Fibroblast of pulmonary artery (primary cell): ENCODE measurements around the gene PHF21B.
"Not testable (repeated sequence)": the region's sequence is repeated elsewhere in the genome, so short reads cannot be mapped to it uniquely, and the experiment has no call there.

Experiments used
- DNase-seq: peaks from one replicate; pipeline ENCODE4 v3.0.0-alpha.2; 2010; ENCODE audit warnings: low read depth
- H3K4me3 ChIP-seq: replicated peaks from 2 replicates; pipeline ENCODE4 v1.5.1; 2011; ENCODE audit warnings: low read depth, mild to moderate bottlenecking, control low read depth, low read length, moderate library complexity
- TF ChIP-seq, protein P1 (sequence below): IDR thresholded peaks from 2 replicates; pipeline ENCODE4 v1.5.1; 2011; ENCODE audit warnings: mild to moderate bottlenecking, control low read depth, low read length, inconsistent platforms; ENCODE audit errors: missing control alignments

The PHF21B gene

DNA sequence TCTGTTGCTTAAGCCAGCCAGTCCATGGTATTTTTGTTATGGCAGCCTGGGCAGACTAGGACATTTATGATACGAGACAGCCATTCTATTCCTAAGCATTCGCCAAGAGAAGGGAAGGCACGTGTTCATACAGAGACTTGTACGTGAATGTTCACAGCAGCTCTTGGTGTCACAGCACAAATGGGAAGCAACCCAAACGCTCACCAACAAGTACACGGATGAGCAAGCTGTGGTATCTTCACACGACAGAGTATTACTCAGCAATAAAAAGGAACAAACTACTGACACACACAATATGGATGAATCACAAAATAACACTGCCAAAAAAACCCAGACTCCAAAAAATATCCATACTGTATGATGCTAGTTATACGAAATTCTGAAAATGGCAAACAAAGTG is 85.1 kb downstream of the PHF21B start:
- no peak for DNase-seq

DNA sequence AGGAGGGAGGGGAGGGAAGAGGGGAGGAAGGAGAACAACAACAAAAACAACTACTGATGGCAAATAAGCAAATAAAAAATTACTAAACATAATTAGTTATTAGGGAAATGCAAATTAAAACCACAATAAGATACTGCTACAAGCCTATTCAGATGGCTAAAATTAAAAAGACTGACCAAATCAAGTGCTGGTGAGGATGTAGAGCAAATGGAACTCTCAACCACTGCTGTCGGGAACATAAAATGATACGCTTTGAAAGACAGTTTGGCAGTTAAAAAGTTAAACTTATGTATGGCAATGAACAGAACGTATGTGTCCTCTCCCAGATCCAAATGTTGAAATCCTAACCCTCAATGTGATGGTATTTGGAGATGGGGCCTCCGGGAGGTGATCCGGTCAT is 85.7 kb downstream of the PHF21B start:
- DNase-seq, result no peak
- H3K4me3 ChIP-seq, result no peak overlapping the region
- TF ChIP-seq, protein P1, sequence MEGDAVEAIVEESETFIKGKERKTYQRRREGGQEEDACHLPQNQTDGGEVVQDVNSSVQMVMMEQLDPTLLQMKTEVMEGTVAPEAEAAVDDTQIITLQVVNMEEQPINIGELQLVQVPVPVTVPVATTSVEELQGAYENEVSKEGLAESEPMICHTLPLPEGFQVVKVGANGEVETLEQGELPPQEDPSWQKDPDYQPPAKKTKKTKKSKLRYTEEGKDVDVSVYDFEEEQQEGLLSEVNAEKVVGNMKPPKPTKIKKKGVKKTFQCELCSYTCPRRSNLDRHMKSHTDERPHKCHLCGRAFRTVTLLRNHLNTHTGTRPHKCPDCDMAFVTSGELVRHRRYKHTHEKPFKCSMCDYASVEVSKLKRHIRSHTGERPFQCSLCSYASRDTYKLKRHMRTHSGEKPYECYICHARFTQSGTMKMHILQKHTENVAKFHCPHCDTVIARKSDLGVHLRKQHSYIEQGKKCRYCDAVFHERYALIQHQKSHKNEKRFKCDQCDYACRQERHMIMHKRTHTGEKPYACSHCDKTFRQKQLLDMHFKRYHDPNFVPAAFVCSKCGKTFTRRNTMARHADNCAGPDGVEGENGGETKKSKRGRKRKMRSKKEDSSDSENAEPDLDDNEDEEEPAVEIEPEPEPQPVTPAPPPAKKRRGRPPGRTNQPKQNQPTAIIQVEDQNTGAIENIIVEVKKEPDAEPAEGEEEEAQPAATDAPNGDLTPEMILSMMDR, result no peak

More for the DNA sequence above, 85.1 kb downstream of the PHF21B start:
- H3K4me3 ChIP-seq, result no peak overlapping the region
- TF ChIP-seq, protein P1, result no peak

DNA sequence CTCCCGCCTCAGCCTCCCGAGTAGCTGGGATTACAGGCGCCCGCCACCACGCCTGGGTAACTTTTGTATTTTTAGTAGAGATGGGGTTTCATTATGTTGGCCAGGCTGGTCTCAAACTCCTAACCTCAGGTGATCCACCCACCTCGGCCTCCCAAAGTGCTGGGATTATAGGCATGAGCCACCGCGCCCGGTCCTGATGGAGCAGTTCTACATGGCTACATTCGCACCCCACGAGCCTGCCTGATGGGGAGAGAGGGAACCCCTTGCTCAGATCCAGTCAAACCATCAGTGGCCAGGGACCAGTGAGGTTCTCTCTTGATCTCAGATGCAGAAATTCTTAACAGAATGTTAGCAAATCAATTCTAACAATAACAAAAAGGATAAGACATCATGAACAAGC is 88.0 kb downstream of the PHF21B start:
- H3K4me3 ChIP-seq, DNase-seq: not testable (repeated sequence)

DNA sequence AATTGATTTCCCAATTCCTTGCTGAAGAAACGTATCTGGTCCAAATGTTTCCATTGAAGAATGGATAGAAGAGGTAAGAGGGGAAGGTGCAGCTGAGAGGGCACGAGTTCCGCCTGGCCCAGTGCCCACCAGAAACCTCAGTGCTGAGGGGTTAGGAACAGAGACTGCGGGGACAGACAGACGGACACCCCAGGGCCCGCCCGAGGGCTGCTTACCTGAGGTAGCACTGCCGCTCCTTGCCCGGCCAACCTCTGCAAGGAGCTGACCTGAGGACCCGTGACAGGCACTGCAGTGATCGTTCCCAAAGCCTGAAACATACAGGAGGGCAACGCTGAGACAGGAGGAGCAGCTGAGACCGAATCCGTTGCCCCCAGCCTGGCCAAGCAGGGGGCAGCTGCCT is 89.6 kb downstream of the PHF21B start:
- no peak for DNase-seq
- TF ChIP-seq, protein P1, result no peak
- no peak overlapping the region for H3K4me3 ChIP-seq

DNA sequence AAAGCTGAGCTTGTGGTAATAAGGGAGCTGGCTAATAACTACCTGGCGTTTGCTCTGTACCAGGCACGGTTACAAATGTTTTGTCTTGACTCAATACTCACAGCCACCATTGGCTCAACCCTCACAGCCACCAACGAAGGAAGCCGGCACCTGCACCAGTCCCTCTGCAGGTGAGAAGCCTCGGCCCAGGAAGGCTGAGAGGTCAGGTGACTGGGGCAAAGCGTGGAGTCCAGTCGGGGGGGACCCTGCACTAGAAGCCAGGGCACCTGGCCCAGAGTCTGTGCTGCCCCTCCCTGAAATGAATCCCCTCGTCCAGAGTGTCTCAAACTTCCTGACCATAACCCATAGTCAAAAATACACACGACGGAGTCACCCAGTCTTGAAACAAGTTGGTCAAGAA is 90.1 kb downstream of the PHF21B start:
- TF ChIP-seq, protein P1, result no peak
- H3K4me3 ChIP-seq, result no peak overlapping the region
- no peak for DNase-seq

DNA sequence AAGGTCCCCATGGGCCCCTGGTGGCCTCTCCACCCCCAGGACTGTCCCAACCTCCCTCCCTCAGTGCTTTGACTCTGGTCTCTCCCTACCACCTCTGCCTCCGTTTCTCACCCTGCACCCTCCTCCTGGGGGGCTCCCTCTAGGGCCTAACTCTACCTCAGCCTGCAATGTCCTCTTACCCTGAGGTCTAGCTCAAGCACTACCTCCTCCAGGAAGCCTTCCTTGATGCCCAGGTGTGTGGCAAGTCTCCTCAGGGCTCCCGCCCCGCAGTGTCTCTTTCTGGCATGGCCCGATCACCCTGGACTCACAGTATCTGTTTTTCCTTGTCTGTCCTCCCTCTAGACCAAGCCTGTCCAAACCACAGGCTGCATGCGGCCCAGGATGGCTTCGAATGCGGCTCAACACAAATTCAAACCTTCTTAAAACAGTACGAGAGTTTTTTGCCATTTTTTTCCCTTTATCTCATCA is 90.8 kb downstream of the PHF21B start:
- H3K4me3 ChIP-seq, result no peak overlapping the region
- TF ChIP-seq, protein P1, result no peak
- no peak for DNase-seq

DNA sequence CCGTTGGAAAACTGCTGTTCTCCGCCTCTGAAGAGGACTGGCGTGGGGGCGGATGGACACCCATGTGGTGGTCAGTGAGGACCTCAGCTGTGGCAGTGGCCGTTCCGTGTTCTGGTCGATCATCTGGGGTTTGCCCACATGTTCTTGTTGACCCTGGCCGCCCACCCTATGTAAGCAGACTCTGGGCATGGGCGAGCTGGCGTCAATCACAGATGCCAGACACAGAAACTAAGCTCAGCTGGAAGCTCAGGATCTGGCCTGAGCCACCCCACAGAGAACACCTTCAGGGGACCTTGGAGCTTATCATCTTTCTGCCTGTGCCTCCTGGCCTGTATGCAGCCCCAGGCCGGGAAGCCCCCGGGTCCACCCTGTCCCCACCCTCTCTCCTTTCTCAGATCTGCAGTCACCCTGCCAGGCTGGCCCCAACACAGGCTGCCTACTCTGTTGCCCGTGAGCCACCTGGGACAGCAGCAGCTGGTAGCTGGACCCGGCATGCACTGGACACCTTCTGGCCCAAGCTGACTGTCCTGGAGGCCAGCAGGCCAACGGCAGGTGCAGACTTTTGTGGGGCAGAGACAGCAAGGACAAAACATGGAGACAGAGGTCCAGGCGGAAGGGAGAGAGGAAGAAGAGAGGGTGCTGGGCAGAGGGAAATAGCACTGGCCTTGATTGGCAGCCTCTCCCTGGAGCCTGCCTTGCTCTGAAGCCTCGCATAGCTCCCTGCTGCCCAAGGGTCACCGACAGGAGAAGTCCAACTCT is 91.5 kb downstream of the PHF21B start:
- TF ChIP-seq, protein P1, result no peak
- H3K4me3 ChIP-seq, result no peak overlapping the region
- no peak for DNase-seq
